Hepatocyte (in vitro differentiated cells): ENCODE measurements around the gene HNRNPLL. TPM values are rescaled to one million over a fixed set of nuclear protein-coding genes. Genes with fewer than 3 reads are reported as not detected.

ENCODE experiments used
- DNase-seq: peaks from one replicate; pipeline ENCODE4 v3.0.0-alpha.2; 2016; ENCODE audit warnings: low spot score
- H2AFZ ChIP-seq: fragments of 200-600 bp; sonication (generic); 2 replicates; pipeline ENCODE4 v1.6.0; 2016; ENCODE audit warnings: antibody characterized with exemption, mild to moderate bottlenecking
- H3K27ac ChIP-seq: fragments of 200-600 bp; sonication (generic); 2 replicates; pipeline ENCODE4 v1.5.1; 2016; ENCODE audit warnings: mild to moderate bottlenecking
- H3K27me3 ChIP-seq: fragments of 200-600 bp; sonication (generic); 2 replicates; pipeline ENCODE4 v1.6.1; 2016
- H3K36me3 ChIP-seq: fragments of 200-600 bp; sonication (generic); replicated peaks from 2 replicates; pipeline ENCODE4 v1.5.1; 2016; ENCODE audit warnings: low read depth; ENCODE audit not compliant: insufficient read depth
- H3K4me1 ChIP-seq: fragments of 200-600 bp; sonication (generic); 2 replicates; pipeline ENCODE4 v1.5.1; 2016; ENCODE audit warnings: mild to moderate bottlenecking, moderate library complexity; ENCODE audit not compliant: insufficient read depth
- H3K4me2 ChIP-seq: fragments of 200-600 bp; sonication (generic); 2 replicates; pipeline ENCODE4 v1.6.0; 2016
- H3K4me3 ChIP-seq: fragments of 200-600 bp; sonication (generic); 2 replicates; pipeline ENCODE4 v1.5.1; 2016; ENCODE audit warnings: mild to moderate bottlenecking
- H3K79me2 ChIP-seq: fragments of 200-600 bp; sonication (generic); 2 replicates; pipeline ENCODE4 v1.6.0; 2017; ENCODE audit warnings: mild to moderate bottlenecking
- H3K9me2 ChIP-seq: fragments of 200-600 bp; sonication (generic); replicated peaks from 2 replicates; pipeline ENCODE4 v1.6.0; 2017; ENCODE audit warnings: mild to moderate bottlenecking; ENCODE audit not compliant: insufficient read depth
- H3K9me3 ChIP-seq: fragments of 200-600 bp; sonication (generic); 2 replicates; pipeline ENCODE4 v1.5.1; 2016; ENCODE audit warnings: low read depth, mild to moderate bottlenecking
- H4K20me1 ChIP-seq: fragments of 200-600 bp; sonication (generic); 2 replicates; pipeline ENCODE4 v1.6.0; 2016; ENCODE audit warnings: mild to moderate bottlenecking; ENCODE audit not compliant: insufficient read depth, poor library complexity, severe bottlenecking
- EZH2 ChIP-seq: fragments of 200-600 bp; sonication (generic); IDR thresholded peaks from 2 replicates; pipeline ENCODE4 v1.6.1; 2016; ENCODE audit warnings: antibody characterized with exemption, mild to moderate bottlenecking, borderline replicate concordance
- EZH2phosphoT487 ChIP-seq: fragments of 200-600 bp; sonication (generic); IDR thresholded peaks from one replicate; pipeline ENCODE4 v1.6.1; 2018; ENCODE audit warnings: antibody characterized with exemption, mild to moderate bottlenecking, low read depth, moderate library complexity; ENCODE audit not compliant: unreplicated experiment, severe bottlenecking
- WGBS: methylation state at CpG from one replicate; pipeline ENCODE4 v1.1.6; 2016; ENCODE audit warnings: low lambda C conversion rate; ENCODE audit errors: missing lambda C conversion rate; 5-methylcytosine and 5-hydroxymethylcytosine counted together
- polyA plus RNA-seq: library from polyadenylated mRNA; unstranded; fragments of >200 nt; fragmentation: Nextera tagmentation; extraction: Ambion mirVana; gene quantifications from 2 replicates; pipeline ENCODE4 v1.2.1, GENCODE V29; 2016
- total RNA-seq: library from RNA; depleted of rRNA; stranded (reverse); fragments of >200 nt; gene quantifications from 2 replicates; pipeline ENCODE4 v1.2.3, GENCODE V29; 2014
- TF ChIP-seq, protein P1 (sequence below): fragments of 200-600 bp; sonication (generic); IDR thresholded peaks from 2 replicates; pipeline ENCODE4 v1.5.1; 2016; ENCODE audit warnings: antibody characterized with exemption, mild to moderate bottlenecking; ENCODE audit not compliant: poor library complexity

Gene HNRNPLL
- total and polyA plus RNA-seq, 2 experiments from 2014 or later, result 37.6 to 55.7 TPM

DNA sequence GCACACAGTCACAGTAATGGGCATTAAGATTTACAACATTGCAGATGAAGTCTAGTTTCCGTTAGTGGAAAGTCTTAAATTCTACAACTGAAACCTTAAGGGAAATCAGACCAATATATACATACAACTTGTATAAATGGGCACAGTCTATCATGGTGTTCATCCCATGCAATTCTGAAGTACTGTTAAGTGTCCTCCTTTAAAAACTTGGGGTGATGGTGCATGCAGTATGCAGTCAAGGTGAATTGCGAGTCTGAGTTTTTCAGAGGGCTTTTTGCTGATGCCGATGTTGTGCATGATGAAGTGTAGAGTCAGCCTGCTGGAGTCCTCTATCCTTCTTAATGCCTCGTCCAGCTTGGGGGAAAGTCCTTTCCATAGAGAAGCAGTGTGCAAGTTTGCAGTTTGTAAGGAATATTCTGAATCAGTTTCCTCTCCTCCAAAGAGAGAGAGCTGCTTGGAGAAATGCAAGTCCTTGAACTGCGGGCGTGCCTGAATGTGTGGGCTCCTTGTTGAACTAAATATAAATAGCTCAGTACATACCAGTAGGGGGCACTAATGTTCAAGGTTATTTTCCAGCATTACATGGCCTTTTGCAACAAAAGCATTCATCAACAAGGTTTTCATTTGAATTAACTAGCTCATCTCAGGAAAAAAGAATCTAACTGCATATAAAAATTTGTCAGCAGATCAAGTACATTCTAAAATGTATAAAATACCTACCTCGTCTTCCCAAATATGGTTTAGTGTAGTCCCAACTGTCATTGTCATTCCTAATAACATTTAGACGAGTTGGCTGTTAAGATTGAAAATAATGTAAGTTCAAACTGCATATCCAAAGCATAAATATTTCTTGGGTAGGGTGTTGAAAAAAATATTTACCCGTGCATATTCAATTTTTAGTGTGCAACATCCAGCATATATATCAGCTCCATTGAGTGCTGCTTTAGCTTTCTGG is 21.3 kb downstream of the HNRNPLL start:
- 68% methylated on average over 9 of the region's 9 CpGs for WGBS
- no peak overlapping the region for H3K4me2 ChIP-seq
- H4K20me1 ChIP-seq, result peaks cover 8% of the 10 kb centered on the region

GRCh38 chr2:38580115-38580636 is 22.6 kb downstream of the HNRNPLL start:
- Histone ChIP-seq H3K4me2 (no peak overlapping the region), H3K4me1 (no peaks in the 10 kb centered on the region), H3K4me3 (no peak overlapping the region), H3K9me3 (no peaks in the 10 kb centered on the region), H3K79me2 (peaks cover 59% of the 10 kb centered on the region), H3K9me2 (no peaks in the 10 kb centered on the region), H3K27me3 (no peaks in the 10 kb centered on the region), H2AFZ (no peak overlapping the region), H3K36me3 (no peaks in the 10 kb centered on the region), H4K20me1 (peaks cover 5% of the 10 kb centered on the region), H3K27ac (no peak overlapping the region)
- TF ChIP-seq, protein P1, sequence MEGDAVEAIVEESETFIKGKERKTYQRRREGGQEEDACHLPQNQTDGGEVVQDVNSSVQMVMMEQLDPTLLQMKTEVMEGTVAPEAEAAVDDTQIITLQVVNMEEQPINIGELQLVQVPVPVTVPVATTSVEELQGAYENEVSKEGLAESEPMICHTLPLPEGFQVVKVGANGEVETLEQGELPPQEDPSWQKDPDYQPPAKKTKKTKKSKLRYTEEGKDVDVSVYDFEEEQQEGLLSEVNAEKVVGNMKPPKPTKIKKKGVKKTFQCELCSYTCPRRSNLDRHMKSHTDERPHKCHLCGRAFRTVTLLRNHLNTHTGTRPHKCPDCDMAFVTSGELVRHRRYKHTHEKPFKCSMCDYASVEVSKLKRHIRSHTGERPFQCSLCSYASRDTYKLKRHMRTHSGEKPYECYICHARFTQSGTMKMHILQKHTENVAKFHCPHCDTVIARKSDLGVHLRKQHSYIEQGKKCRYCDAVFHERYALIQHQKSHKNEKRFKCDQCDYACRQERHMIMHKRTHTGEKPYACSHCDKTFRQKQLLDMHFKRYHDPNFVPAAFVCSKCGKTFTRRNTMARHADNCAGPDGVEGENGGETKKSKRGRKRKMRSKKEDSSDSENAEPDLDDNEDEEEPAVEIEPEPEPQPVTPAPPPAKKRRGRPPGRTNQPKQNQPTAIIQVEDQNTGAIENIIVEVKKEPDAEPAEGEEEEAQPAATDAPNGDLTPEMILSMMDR, result no peak
- no peak for TF ChIP-seq EZH2phosphoT487
- TF ChIP-seq EZH2, result no peak
- 51% methylated on average over 2 of the region's 2 CpGs for WGBS
- no peak for DNase-seq

More for the DNA sequence above, 21.3 kb downstream of the HNRNPLL start:
- no peaks in the 10 kb centered on the region for H3K36me3 ChIP-seq
- peaks cover 67% of the 10 kb centered on the region for H3K79me2 ChIP-seq
- DNase-seq, result peak; percentile 86
- no peaks in the 10 kb centered on the region for H3K9me3 ChIP-seq
- H3K27me3 ChIP-seq, result no peaks in the 10 kb centered on the region
- H3K4me1 ChIP-seq, result no peaks in the 10 kb centered on the region
- no peak overlapping the region for H2AFZ ChIP-seq
- no peak overlapping the region for H3K4me3 ChIP-seq
- no peaks in the 10 kb centered on the region for H3K9me2 ChIP-seq
- TF ChIP-seq, protein P1, result peak; percentile 69
- TF ChIP-seq EZH2 (no peak), EZH2phosphoT487 (no peak)
- H3K27ac ChIP-seq, result no peak overlapping the region

GRCh38 chr2:38578832-38579231 is 23.9 kb downstream of the HNRNPLL start:
- H2AFZ ChIP-seq, result no peak overlapping the region

More at GRCh38 chr2:38578832-38579231, 23.9 kb downstream of the HNRNPLL start:
- Histone ChIP-seq H3K36me3 (no peaks in the 10 kb centered on the region), H3K9me2 (no peaks in the 10 kb centered on the region), H3K27me3 (no peaks in the 10 kb centered on the region), H3K4me3 (no peak overlapping the region), H3K4me1 (no peaks in the 10 kb centered on the region), H3K27ac (no peak overlapping the region), H3K9me3 (no peaks in the 10 kb centered on the region), H3K79me2 (peaks cover 46% of the 10 kb centered on the region), H3K4me2 (no peak overlapping the region), H4K20me1 (no peaks in the 10 kb centered on the region)
- no peak for TF ChIP-seq EZH2phosphoT487
- TF ChIP-seq, protein P1, result no peak
- TF ChIP-seq EZH2, result no peak
- DNase-seq, result no peak
- 65% methylated on average over 5 of the region's 5 CpGs for WGBS
